HCT116 (cell line): ENCODE data around the gene PLBD2. TPM values are rescaled to one million over a fixed set of nuclear protein-coding genes. Genes with fewer than 3 reads are reported as not detected.
"Not testable (repeated sequence)": the region's sequence is repeated elsewhere in the genome, so short reads cannot be mapped to it uniquely, and the experiment has no call there.

Experiments used
- ATAC-seq: fragments of 200-7000 bp; cut with Tn5 transposase; 2 replicates; pipeline ENCODE4 v1.9.1; 2020; ENCODE audit warnings: mild to moderate bottlenecking, moderate library complexity
- BruUV-seq: library from RNA; stranded (reverse); fragments of 400-500 nt; replicated peaks from 2 replicates; lab custom pipeline; 2021; lab: Mats Ljungman, UMichigan
- CTCF ChIA-PET: fragments of 300-600 bp; sonication (Branson Sonifier 250); formaldehyde crosslinking; loops from one replicate; lab custom pipeline; 2021; ENCODE audit warnings: antibody characterized with exemption; lab: Charles Lee
- POLR2A ChIA-PET: fragments of 300-600, 350-600 bp; sonication (Branson Sonifier 250); formaldehyde crosslinking; loops from one replicate; lab custom pipeline; 2021; ENCODE audit warnings: antibody characterized with exemption; lab: Charles Lee
- RAD21 ChIA-PET, 2 experiments: fragments of 300-600 bp; sonication (Branson Sonifier 250); formaldehyde crosslinking; loops; one replicate each; lab custom pipeline; 2023; ENCODE audit warnings: low total read pairs in 2 of 2; ENCODE audit not compliant: uncharacterized antibody in 2 of 2, unreplicated experiment in 2 of 2, low non-redundant PET in 1 of 2; lab: Charles Lee
- DNase-seq: peaks from one replicate; pipeline ENCODE4 v3.0.0-alpha.2; 2010; ENCODE audit warnings: low read depth, low spot score
- H2AFZ ChIP-seq: fragments of 200-600 bp; shearing (Covaris generic), sonication (generic); 2 replicates; pipeline ENCODE4 v1.6.1; 2017; ENCODE audit warnings: low read depth, mixed run types, mixed read lengths, antibody characterized with exemption, low read length; ENCODE audit not compliant: poor library complexity, severe bottlenecking
- H3K27ac ChIP-seq: 2 replicates; pipeline ENCODE4 v1.5.1; 2012; ENCODE audit warnings: low read depth, low read length
- H3K27me3 ChIP-seq: fragments of 200-600 bp; sonication (generic); 2 replicates; pipeline ENCODE4 v1.6.1; 2016; ENCODE audit warnings: mixed run types, low read length, mixed read lengths; ENCODE audit not compliant: insufficient read depth
- H3K36me3 ChIP-seq, 2 experiments: fragments of 200-500 bp in 1 of 2; fragments of 200-600 bp in 1 of 2; sonication (Bioruptor generic) in 1 of 2; sonication (generic) in 1 of 2; 2 replicates each; pipeline versions ENCODE4 v1.5.1 to v1.6.1; 2014 to 2016; ENCODE audit warnings: low read length in 2 of 2, inconsistent platforms in 1 of 2, mixed read lengths in 1 of 2, mixed run types in 1 of 2; ENCODE audit not compliant: insufficient read depth in 2 of 2, control insufficient read depth in 1 of 2
- H3K4me1 ChIP-seq, 2 experiments: fragments of 200-600 bp in 1 of 2; sonication (generic) in 1 of 2; 2 replicates each; pipeline versions ENCODE4 v1.5.1 to v1.6.1; 2012 to 2017; ENCODE audit warnings: low read length in 2 of 2, inconsistent platforms in 1 of 2, mild to moderate bottlenecking in 1 of 2, mixed read lengths in 1 of 2, mixed run types in 1 of 2, moderate library complexity in 1 of 2; ENCODE audit not compliant: insufficient read depth in 2 of 2, control insufficient read depth in 1 of 2
- H3K4me2 ChIP-seq: fragments of 200-600 bp; sonication (generic); 2 replicates; pipeline ENCODE4 v1.6.1; 2017; ENCODE audit warnings: mixed run types, low read length, mixed read lengths
- H3K4me3 ChIP-seq, 2 experiments: fragments of 200-600 bp in 1 of 2; sonication (generic) in 1 of 2; replicated peaks in 1 of 2; 2 replicates each; pipeline ENCODE4 v1.5.1; 2011 to 2016; ENCODE audit warnings: low read length in 2 of 2, control low read depth in 1 of 2, low read depth in 1 of 2, mild to moderate bottlenecking in 1 of 2, mixed read lengths in 1 of 2, mixed run types in 1 of 2
- H3K79me2 ChIP-seq: fragments of 200-600 bp; sonication (generic); 2 replicates; pipeline ENCODE4 v1.6.1; 2017; ENCODE audit warnings: mild to moderate bottlenecking, mixed run types, low read length, moderate library complexity, mixed read lengths; ENCODE audit not compliant: insufficient read depth
- H3K9ac ChIP-seq: fragments of 200-600 bp; sonication (generic); 2 replicates; pipeline ENCODE4 v1.6.1; 2016; ENCODE audit warnings: low read length, mixed read lengths
- H3K9me2 ChIP-seq: fragments of 200-600 bp; sonication (generic), shearing (Covaris generic); 2 replicates; pipeline ENCODE4 v1.6.1; 2017; ENCODE audit warnings: mixed run types, mild to moderate bottlenecking, moderate library complexity; ENCODE audit not compliant: insufficient read depth
- H3K9me3 ChIP-seq, 2 experiments: fragments of 200-500 bp in 1 of 2; fragments of 200-600 bp in 1 of 2; sonication (Bioruptor generic) in 1 of 2; sonication (generic) in 1 of 2; 2 replicates each; pipeline ENCODE4 v1.6.1; 2014 to 2017; ENCODE audit warnings: low read length in 2 of 2, mixed read lengths in 2 of 2, inconsistent platforms in 1 of 2, low read depth in 1 of 2, mild to moderate bottlenecking in 1 of 2, mixed run types in 1 of 2, moderate library complexity in 1 of 2; ENCODE audit not compliant: control insufficient read depth in 1 of 2, insufficient read depth in 1 of 2
- H4K20me1 ChIP-seq: fragments of 200-600 bp; sonication (generic), shearing (Covaris generic); 2 replicates; pipeline ENCODE4 v1.6.1; 2017; ENCODE audit warnings: mixed run types, mild to moderate bottlenecking, moderate library complexity; ENCODE audit not compliant: insufficient read depth
- CBX3 ChIP-seq: IDR thresholded peaks from 2 replicates; pipeline ENCODE4 v1.6.1; 2012; ENCODE audit warnings: low read depth
- EZH2phosphoT487 ChIP-seq: fragments of 200-600 bp; IDR thresholded peaks from 2 replicates; pipeline ENCODE4 v1.6.1; 2018; ENCODE audit warnings: antibody characterized with exemption, borderline replicate concordance
- POLR2AphosphoS5 ChIP-seq: IDR thresholded peaks from 2 replicates; pipeline ENCODE4 v1.6.1; 2011; ENCODE audit warnings: mild to moderate bottlenecking, low read depth, low read length, moderate library complexity
- SRF ChIP-seq: IDR thresholded peaks from 2 replicates; pipeline ENCODE4 v1.6.1; 2012; ENCODE audit warnings: low read depth
- TCF7L2 ChIP-seq: IDR thresholded peaks from 2 replicates; pipeline ENCODE4 v1.7.0; 2011; ENCODE audit warnings: borderline replicate concordance, inconsistent platforms; ENCODE audit not compliant: insufficient read depth, insufficient read length; ENCODE audit errors: extremely low read depth
- intact Hi-C: fragments of 100-400 bp; cut with micrococcal nuclease; formaldehyde crosslinking; loops from 2 replicates; pipeline ENCODE4 v1.10.0; 2022
- total RNA-seq: library from RNA; stranded (reverse); gene quantifications from one replicate; pipeline ENCODE4 v1.2.1, GENCODE V29; 2021; ENCODE audit not compliant: unreplicated experiment
- TF ChIP-seq, protein P1 (sequence below): IDR thresholded peaks from 2 replicates; pipeline ENCODE4 v1.6.1; 2012
- TF ChIP-seq, protein P2 (sequence below): IDR thresholded peaks from 2 replicates; pipeline ENCODE4 v1.6.1; 2012
- TF ChIP-seq, protein P3 (sequence below): IDR thresholded peaks from 2 replicates; pipeline ENCODE4 v1.6.1; 2012; ENCODE audit warnings: low read depth

PLBD2 gene
- total RNA-seq, 1 experiment from 2014 or later = 45.0 TPM

DNA sequence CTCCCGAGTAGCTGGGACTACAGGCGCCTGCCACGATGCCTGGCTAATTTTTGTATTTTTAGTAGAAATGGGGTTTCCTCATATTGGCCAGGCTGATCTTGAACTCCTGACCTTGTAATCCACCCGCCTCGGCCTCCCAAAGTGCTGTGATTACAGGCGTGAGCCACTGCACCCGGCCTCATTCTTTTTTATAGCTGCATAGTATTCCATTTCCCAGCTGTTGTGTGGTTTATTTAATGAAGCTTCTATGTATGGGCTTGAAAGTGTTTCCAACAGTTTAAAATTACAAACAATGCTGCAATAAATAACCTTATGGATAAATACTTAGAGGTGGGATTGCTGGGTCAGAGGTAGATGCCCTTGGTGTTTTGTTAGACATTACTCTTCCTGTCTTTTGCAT is 4.2 kb upstream of the PLBD2 start:
- peaks cover 6 to 16% of the 10 kb centered on the region in 2 experiments for H3K4me1 ChIP-seq
- H3K9me3 ChIP-seq, H3K4me3 ChIP-seq, CTCF ChIA-PET, RAD21 ChIA-PET, POLR2A ChIA-PET, H3K9ac ChIP-seq, H2AFZ ChIP-seq, H3K4me2 ChIP-seq, H3K9me2 ChIP-seq, ATAC-seq, H4K20me1 ChIP-seq, H3K27me3 ChIP-seq, DNase-seq, H3K36me3 ChIP-seq, H3K27ac ChIP-seq, BruUV-seq, intact Hi-C loops, H3K79me2 ChIP-seq: not testable (repeated sequence)

DNA sequence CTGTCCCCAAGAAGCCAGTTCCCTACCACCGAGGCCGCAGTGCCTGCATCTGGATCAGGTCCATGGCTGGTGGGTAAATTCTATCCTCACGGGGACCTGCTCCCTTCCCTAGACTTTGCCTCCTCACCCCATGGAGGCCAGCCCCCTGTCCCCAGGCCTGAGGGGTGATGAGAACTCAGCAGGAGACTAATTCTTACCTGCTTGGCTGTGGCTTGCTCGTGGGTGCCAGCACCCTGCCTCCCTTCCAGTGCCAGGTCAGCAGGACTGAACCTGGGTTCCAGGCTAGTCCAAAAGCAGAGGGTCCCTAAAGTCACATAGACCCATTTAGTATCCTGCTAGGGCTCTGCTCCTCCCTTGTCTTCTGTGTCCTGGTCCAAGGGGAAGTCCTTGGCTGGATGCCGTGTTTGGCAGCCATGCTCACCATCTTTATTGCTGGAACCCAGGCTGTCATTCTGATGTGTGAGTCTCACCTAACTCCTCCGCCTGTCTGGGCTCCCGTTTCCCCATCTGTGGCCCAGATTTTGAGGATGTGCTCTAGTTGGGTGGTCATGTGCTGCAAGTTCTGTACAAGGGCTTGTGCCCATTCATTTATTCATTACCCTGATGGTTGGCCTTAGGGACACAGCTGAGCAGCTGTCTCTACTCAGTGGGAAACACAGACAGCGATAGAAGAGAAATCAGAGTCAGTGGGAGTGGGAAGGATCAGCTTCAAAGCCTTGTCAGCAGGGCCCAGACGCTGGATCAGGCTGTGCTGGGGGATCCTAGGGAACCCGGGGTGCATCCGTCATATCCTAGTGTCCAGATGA is 949 bp downstream of the PLBD2 start:
- intact Hi-C loops = loop anchor here (2.0 kb wide), 1 partner anchor 25 kb away; the partner anchor contains the start of gene SLC8B1
- peak overlapping the region; percentile 95 for H3K4me2 ChIP-seq
- no peaks in the 10 kb centered on the region for H3K9me2 ChIP-seq
- no peak overlapping the region for H2AFZ ChIP-seq
- ChIA-PET RAD21 (no interaction called here), POLR2A (no interaction called here), CTCF (no interaction called here)
- H3K27me3 ChIP-seq = no peaks in the 10 kb centered on the region
- BruUV-seq = no TSS peak
- H3K4me1 ChIP-seq = peaks cover 12 to 24% of the 10 kb centered on the region in 2 experiments
- H3K27ac ChIP-seq = peak overlapping the region; percentile 85; the same call in 1 of the 2 replicates
- TF ChIP-seq SRF = no peak
- TF ChIP-seq, protein P1, sequence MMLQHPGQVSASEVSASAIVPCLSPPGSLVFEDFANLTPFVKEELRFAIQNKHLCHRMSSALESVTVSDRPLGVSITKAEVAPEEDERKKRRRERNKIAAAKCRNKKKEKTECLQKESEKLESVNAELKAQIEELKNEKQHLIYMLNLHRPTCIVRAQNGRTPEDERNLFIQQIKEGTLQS = no peak
- TF ChIP-seq, protein P2, sequence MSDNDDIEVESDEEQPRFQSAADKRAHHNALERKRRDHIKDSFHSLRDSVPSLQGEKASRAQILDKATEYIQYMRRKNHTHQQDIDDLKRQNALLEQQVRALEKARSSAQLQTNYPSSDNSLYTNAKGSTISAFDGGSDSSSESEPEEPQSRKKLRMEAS = no peak
- TF ChIP-seq TCF7L2 = no peak
- no peak for TF ChIP-seq EZH2phosphoT487
- TF ChIP-seq POLR2AphosphoS5 = no peak
- TF ChIP-seq CBX3 = no peak
- TF ChIP-seq, protein P3, sequence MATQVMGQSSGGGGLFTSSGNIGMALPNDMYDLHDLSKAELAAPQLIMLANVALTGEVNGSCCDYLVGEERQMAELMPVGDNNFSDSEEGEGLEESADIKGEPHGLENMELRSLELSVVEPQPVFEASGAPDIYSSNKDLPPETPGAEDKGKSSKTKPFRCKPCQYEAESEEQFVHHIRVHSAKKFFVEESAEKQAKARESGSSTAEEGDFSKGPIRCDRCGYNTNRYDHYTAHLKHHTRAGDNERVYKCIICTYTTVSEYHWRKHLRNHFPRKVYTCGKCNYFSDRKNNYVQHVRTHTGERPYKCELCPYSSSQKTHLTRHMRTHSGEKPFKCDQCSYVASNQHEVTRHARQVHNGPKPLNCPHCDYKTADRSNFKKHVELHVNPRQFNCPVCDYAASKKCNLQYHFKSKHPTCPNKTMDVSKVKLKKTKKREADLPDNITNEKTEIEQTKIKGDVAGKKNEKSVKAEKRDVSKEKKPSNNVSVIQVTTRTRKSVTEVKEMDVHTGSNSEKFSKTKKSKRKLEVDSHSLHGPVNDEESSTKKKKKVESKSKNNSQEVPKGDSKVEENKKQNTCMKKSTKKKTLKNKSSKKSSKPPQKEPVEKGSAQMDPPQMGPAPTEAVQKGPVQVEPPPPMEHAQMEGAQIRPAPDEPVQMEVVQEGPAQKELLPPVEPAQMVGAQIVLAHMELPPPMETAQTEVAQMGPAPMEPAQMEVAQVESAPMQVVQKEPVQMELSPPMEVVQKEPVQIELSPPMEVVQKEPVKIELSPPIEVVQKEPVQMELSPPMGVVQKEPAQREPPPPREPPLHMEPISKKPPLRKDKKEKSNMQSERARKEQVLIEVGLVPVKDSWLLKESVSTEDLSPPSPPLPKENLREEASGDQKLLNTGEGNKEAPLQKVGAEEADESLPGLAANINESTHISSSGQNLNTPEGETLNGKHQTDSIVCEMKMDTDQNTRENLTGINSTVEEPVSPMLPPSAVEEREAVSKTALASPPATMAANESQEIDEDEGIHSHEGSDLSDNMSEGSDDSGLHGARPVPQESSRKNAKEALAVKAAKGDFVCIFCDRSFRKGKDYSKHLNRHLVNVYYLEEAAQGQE = no peak
- H4K20me1 ChIP-seq = no peaks in the 10 kb centered on the region
- H3K79me2 ChIP-seq = peaks cover 24% of the 10 kb centered on the region
- peak overlapping the region; percentile 85 for H3K9ac ChIP-seq
- no peaks in the 10 kb centered on the region; a peak in 1 of 4 replicates for H3K36me3 ChIP-seq
- H3K4me3 ChIP-seq = peak overlapping the region; percentile 88 to 95
- no peaks in the 10 kb centered on the region for H3K9me3 ChIP-seq
- DNase-seq = no peak
- no peak; the same call in 1 of the 2 replicates for ATAC-seq
